GM23338 (cell line): ENCODE data around the gene PSMD5. TPM values are rescaled to one million over a fixed set of nuclear protein-coding genes. Genes with fewer than 3 reads are reported as not detected.

Experiments
- ATAC-seq: fragments of 200-7000 bp; cut with Tn5 transposase; 3 replicates; pipeline ENCODE4 v1.9.1; 2020
- DNase-seq: peaks from one replicate; pipeline ENCODE4 v3.0.0-alpha.2; 2015; ENCODE audit warnings: low spot score
- H2AFZ ChIP-seq: fragments of 200-600 bp; sonication (generic); 2 replicates; pipeline ENCODE4 v1.8.0; 2016; ENCODE audit warnings: antibody characterized with exemption, mild to moderate bottlenecking, moderate library complexity
- H3F3A ChIP-seq: fragments of 200-600 bp; sonication (generic); replicated peaks from 2 replicates; pipeline ENCODE4 v1.8.0; 2017; ENCODE audit warnings: antibody characterized with exemption, mixed run types, low read depth
- H3K27ac ChIP-seq: fragments of 200-600 bp; sonication (generic); 2 replicates; pipeline ENCODE4 v1.6.1; 2016; ENCODE audit warnings: low read depth
- H3K27me3 ChIP-seq: fragments of 200-600 bp; sonication (generic); 2 replicates; pipeline ENCODE4 v1.8.0; 2016; ENCODE audit warnings: mild to moderate bottlenecking, mixed run types, moderate library complexity; ENCODE audit not compliant: insufficient read depth
- H3K36me3 ChIP-seq: fragments of 200-600 bp; sonication (generic); 2 replicates; pipeline ENCODE4 v1.8.0; 2016; ENCODE audit warnings: mild to moderate bottlenecking; ENCODE audit not compliant: insufficient read depth
- H3K4me1 ChIP-seq: fragments of 200-600 bp; sonication (generic); 2 replicates; pipeline ENCODE4 v1.8.0; 2016; ENCODE audit warnings: mild to moderate bottlenecking, moderate library complexity; ENCODE audit not compliant: insufficient read depth
- H3K4me2 ChIP-seq: fragments of 200-600 bp; sonication (generic); 2 replicates; pipeline ENCODE4 v1.7.1; 2017; ENCODE audit warnings: mixed run types
- H3K4me3 ChIP-seq: fragments of 200-600 bp; sonication (generic); 2 replicates; pipeline ENCODE4 v1.6.1; 2016; ENCODE audit warnings: mixed run types
- H3K79me2 ChIP-seq: fragments of 200-600 bp; sonication (generic); replicated peaks from 2 replicates; pipeline ENCODE4 v1.8.0; 2017; ENCODE audit warnings: mild to moderate bottlenecking; ENCODE audit not compliant: insufficient read depth
- H3K9me2 ChIP-seq: fragments of 200-600 bp; sonication (generic); 2 replicates; pipeline ENCODE4 v1.8.0; 2017; ENCODE audit not compliant: insufficient read depth
- H4K20me1 ChIP-seq: fragments of 200-600 bp; sonication (generic); replicated peaks from 2 replicates; pipeline ENCODE4 v1.8.0; 2017; ENCODE audit warnings: mild to moderate bottlenecking; ENCODE audit not compliant: insufficient read depth
- H3K27ac Mint-ChIP-seq: 2 replicates; pipeline ENCODE4 v1.8.0; 2020; ENCODE audit warnings: inconsistent platforms, mild to moderate bottlenecking, moderate library complexity, mixed read lengths
- H3K27me3 Mint-ChIP-seq: 3 replicates; pipeline ENCODE4 v1.8.0; 2022; ENCODE audit warnings: low read depth, mild to moderate bottlenecking, moderate library complexity, mixed read lengths, inconsistent platforms; ENCODE audit not compliant: insufficient read depth, poor library complexity
- H3K36me3 Mint-ChIP-seq: 3 replicates; pipeline ENCODE4 v1.8.0; 2021; ENCODE audit warnings: low read depth, mild to moderate bottlenecking, inconsistent platforms, moderate library complexity, mixed read lengths
- H3K4me1 Mint-ChIP-seq: 3 replicates; pipeline ENCODE4 v1.8.0; 2020; ENCODE audit warnings: mild to moderate bottlenecking, inconsistent platforms, mixed read lengths
- H3K4me3 Mint-ChIP-seq: 3 replicates; pipeline ENCODE4 v1.8.0; 2021; ENCODE audit warnings: moderate library complexity, mild to moderate bottlenecking, inconsistent platforms, mixed read lengths
- H3K9me3 Mint-ChIP-seq: 3 replicates; pipeline ENCODE4 v1.8.0; 2020; ENCODE audit warnings: moderate library complexity, mild to moderate bottlenecking, inconsistent platforms, mixed read lengths
- CREB1 ChIP-seq: fragments of 250-450 bp; sonication (Bioruptor Pico); IDR thresholded peaks from 2 replicates; pipeline ENCODE4 v1.5.0; 2020; ENCODE audit warnings: low read depth, mild to moderate bottlenecking, moderate library complexity
- ETS1 ChIP-seq: IDR thresholded peaks from 2 replicates; pipeline ENCODE4 v1.6.1; 2016; ENCODE audit warnings: antibody characterized with exemption
- EZH2phosphoT487 ChIP-seq: fragments of 200-600 bp; sonication (generic); IDR thresholded peaks from one replicate; pipeline ENCODE4 v1.8.1; 2018; ENCODE audit warnings: antibody characterized with exemption; ENCODE audit not compliant: unreplicated experiment
- JUNB ChIP-seq: IDR thresholded peaks from one replicate; pipeline ENCODE4 v1.6.1; 2016; ENCODE audit warnings: antibody characterized with exemption; ENCODE audit not compliant: unreplicated experiment
- POLR2AphosphoS5 ChIP-seq: IDR thresholded peaks from 2 replicates; pipeline ENCODE4 v1.6.1; 2016; ENCODE audit warnings: antibody characterized with exemption, low read depth
- ZNF114 ChIP-seq: fragments of 250-450 bp; sonication (Bioruptor Pico); IDR thresholded peaks from 2 replicates; pipeline ENCODE4 v1.5.0; 2020; ENCODE audit warnings: mild to moderate bottlenecking, moderate library complexity
- ZNF331 ChIP-seq: fragments of 250-450 bp; sonication (Bioruptor Pico); IDR thresholded peaks from 2 replicates; pipeline ENCODE4 v1.5.0; 2020; ENCODE audit warnings: low read depth, mild to moderate bottlenecking, moderate library complexity
- ZNF462 ChIP-seq: fragments of 250-450 bp; sonication (Bioruptor Pico); IDR thresholded peaks from 2 replicates; pipeline ENCODE4 v1.5.0; 2020; ENCODE audit warnings: mild to moderate bottlenecking, moderate library complexity
- polyA plus RNA-seq: library from polyadenylated mRNA; unstranded; fragments of >200 nt; fragmentation: Nextera tagmentation; extraction: Ambion mirVana; gene quantifications from 2 replicates; pipeline ENCODE4 v1.2.1, GENCODE V29; 2016
- total RNA-seq: library from RNA; depleted of rRNA; stranded (reverse); fragments of >200 nt; shearing (Covaris generic); gene quantifications from 2 replicates; pipeline ENCODE4 v1.2.3, GENCODE V29; 2014

The PSMD5 gene
- total and polyA plus RNA-seq, 2 experiments from 2014 or later = 23.9 to 40.5 TPM

GRCh38 chr9:120780367-120780766 is 62.4 kb downstream of the PSMD5 start:
- Histone ChIP-seq H2AFZ (no peak overlapping the region), H3K27me3 (no peaks in the 10 kb centered on the region), H3K4me3 (no peak overlapping the region), H3K4me2 (no peak overlapping the region), H3K79me2 (peaks cover 67% of the 10 kb centered on the region), H4K20me1 (peaks cover 12% of the 10 kb centered on the region), H3F3A (no peaks in the 10 kb centered on the region; the same call in 1 of the 2 replicates), H3K4me1 (no peaks in the 10 kb centered on the region), H3K36me3 (peaks cover 22% of the 10 kb centered on the region; the same call in 1 of the 2 replicates), H3K9me2 (no peaks in the 10 kb centered on the region), H3K27ac (no peak overlapping the region)
- DNase-seq (no peak), ATAC-seq (no peak)
- H3K4me1 Mint-ChIP-seq = no peaks in the 10 kb centered on the region
- peaks cover 2% of the 10 kb centered on the region for H3K27me3 Mint-ChIP-seq
- TF ChIP-seq ZNF114 (CRISPR knock-in tag) (no peak), POLR2AphosphoS5 (no peak), EZH2phosphoT487 (no peak), ZNF462 (CRISPR knock-in tag) (no peak), ETS1 (no peak), JUNB (no peak), ZNF331 (no peak), CREB1 (no peak)
- H3K36me3 Mint-ChIP-seq = peaks cover 35% of the 10 kb centered on the region
- H3K9me3 Mint-ChIP-seq = no peaks in the 10 kb centered on the region
- no peak overlapping the region for H3K27ac Mint-ChIP-seq
- H3K4me3 Mint-ChIP-seq = no peak overlapping the region
